Activated CD8-positive, alpha-beta memory T cell treated with anti-CD3 and anti-CD28 coated beads for 4 hours (primary cell): ENCODE data around the gene DAP.
"Not testable (repeated sequence)": the region's sequence is repeated elsewhere in the genome, so short reads cannot be mapped to it uniquely, and the experiment has no call there.

ENCODE experiments used
- DNase-seq, 2 donors: peaks; one replicate each; pipeline ENCODE4 v3.0.0-alpha.2; 2020; ENCODE audit warnings: low read depth in 2 of 2

Gene DAP

DNA sequence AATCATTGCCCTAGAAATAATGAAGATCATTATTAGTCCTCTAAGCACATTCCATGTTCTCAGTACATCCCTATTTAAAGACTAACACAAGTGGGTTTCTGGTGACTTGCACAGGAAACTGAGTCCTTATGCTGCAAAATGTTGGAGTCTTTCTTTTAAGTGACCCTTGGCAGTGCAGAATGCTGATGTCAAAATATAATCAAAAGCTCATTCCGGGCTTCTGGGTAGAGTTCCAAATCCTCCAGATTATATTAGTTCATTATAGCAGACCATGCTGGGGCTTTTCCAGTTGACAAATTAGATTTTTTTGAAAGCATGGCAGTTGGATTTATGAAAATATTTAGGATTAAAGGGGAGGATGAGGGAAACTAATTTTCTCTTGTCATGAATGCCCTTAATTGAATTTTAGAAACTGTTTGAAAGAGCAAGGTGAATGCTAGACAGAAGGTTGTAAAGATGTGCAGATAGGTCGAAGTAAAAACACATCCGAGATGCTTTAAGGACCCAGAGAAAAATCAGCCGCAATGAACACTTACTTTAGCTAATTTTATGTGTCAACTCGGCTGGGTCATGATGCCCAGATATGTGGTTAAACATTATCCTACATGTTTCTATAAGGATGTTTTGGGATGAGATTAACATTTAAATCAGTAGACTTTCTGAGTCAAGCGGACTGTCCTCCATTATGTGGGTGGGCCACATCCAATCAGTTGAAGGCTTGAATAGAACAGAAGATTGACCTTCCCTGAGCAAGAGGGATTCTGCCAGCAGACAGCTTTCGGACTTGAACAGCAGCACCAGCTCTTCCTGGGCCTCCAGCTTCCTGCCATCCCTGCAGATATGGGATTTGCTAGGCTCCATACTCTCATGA, 88.7 kb downstream of the DAP start:
- no peak for DNase-seq

DNA sequence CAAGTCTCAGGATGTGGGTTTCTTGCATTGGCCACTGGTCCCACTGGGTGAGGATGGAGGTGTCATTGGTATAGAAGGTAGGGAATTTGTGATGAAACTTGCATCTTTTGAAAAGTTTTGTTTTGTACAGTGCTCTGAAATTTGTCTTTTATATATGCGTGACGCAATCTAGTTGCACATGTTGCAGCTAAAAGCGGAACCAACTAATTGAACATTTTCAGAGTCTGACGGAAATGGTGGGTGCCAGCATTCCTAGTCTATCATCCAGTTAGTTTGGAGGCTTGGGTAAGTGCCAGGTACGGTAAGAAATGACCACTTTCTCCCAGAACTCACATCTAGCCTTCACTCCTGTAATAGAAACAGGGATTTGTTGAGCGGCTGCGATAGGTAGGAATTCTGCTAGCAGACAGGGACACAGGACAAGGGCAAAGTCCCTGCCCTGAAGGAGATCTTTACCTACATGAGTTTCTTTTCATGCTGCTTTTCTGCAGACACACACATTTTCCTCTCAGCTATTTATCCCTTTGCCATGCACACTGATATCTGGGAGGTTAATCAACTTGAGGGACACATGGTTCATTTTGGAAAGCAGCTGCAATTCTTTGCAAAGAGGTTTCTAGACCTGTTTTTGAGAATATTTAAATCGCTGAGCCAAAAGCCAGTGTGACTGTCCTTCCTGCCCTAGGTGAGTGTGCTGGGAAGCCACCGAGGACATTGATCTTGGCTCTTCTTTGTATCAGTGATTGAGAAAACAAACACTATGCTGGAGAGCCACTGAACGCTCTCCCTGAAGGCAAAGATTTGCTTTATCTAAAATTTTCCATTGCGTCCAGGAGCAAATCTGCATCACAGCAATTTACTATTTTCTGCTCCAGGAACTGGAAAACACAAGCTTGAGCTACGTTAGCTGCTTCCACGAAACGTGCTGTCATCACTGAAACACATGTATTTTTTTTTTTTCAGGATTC, 89.7 kb downstream of the DAP start:
- no peak for DNase-seq

DNA sequence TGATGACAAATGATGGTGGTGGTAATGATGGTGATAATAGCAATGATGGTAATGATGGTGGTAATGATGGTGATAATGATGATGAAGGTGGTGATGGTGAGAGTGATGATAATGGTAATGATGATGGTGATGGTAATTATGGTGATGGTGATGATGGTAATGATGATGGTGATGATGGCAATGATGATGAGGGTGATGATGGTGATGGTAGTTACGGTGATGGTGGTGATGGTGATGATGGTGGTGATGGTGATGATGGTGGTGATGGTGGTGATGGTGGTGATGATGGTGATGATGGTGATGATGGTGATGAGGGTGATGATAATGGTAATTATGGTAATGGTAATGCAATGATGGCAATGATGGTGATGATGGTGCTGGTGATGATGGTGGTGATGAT, 91.1 kb downstream of the DAP start:
- no peak for DNase-seq

DNA sequence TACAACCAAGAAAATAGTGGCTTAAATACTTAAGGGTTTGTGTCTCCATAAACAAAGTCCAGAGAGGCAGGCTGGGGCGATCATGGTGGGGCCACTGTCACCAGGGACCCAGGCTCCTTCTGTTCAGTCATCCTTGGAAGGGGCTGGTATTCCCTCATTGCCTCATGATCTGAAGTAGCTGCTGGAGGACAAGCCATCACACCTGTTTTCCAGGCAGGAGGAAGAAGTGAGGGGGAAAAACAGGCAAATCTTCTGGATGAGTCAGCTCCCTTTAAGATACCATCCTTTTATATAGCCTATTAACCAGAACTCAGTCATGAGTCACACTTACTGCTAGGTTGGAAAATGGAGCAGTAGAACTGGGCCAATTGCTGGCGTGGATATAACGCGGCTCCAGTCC, 92.3 kb downstream of the DAP start:
- DNase-seq: no peak

DNA sequence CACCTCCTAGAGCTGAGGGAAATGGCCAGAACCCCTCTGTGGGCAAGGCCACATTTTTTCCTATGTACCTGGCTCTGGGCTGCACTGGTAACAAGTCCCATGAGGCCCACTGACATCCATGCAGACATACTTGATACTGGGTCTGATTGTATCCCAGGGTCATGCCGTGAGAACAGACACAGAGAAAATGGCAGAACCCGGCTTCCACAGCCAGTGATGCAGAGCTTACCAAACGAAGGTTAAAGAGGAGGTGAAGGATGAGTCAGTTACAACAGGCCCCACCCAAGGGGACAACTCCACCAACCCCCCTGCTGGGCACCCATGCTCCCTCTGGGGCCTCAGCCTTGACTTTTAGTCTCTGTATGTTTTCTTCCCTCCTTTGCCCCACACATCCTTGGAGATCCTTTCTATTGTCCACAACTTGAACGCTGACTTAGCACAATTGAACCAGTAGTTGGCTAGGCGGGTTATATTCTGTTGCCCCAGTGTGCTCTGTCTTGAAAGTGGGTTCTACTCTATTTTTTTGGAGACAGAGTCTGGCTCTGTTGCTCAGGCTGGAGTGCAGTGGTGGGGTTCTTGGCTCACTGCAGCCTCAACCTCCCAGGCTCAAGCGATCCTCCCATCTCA, 93.5 kb downstream of the DAP start:
- no peak for DNase-seq

DNA sequence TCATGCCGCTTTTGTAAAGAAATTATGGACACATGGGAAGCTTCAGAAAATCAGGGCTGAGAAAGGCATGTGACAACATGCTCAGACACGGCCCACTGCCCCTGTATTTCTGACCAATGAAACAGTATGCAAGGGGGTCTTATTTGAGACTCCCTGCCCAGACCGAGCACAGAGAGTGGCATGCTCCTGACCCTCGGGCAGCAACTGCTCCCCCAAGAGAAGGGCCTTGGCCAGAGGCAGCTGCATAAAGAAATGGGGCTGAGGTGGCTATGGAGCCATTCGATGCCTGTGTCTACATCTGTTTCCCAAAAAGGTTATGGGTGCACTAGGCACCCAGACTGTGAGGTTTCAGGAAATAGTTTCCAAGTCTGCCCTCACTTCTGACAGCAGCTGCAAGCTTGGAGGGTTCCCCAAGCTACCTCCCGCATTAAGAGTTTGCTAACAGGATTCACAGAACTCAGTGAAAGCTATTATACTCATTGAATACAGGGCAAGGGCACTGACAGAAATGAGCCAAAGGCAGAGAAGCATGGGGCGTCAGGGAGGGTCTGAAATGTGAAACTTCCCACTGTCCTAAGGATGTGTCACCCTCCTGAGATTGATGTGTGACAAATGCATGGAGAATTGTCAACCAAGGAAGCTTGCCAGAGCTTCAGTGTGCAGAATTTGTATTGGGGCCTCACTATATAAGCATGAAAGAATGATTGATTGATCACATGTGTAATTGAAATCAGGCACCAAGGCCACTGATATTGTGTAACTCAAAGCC, 94.3 kb downstream of the DAP start:
- no peak for DNase-seq

DNA sequence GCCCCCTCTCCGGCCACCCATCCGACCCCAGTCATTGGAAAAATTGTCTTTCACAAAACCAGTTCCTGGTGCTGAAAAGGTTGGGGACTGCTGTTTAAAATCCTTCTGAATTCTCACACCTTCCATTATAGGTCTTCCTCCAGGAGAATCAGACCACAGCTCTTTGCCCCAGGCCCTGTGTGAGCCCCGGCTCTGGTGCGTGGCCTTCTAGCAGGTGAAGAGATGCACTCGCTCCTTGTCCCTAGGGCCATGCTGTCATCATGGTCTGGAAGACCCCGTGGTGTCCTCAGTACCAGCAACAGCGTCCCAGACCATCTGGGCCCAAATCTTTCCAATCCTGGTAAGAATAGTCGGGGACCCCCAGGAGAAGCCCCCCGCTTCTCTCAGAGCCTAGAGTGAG, 95.2 kb downstream of the DAP start:
- no peak for DNase-seq

DNA sequence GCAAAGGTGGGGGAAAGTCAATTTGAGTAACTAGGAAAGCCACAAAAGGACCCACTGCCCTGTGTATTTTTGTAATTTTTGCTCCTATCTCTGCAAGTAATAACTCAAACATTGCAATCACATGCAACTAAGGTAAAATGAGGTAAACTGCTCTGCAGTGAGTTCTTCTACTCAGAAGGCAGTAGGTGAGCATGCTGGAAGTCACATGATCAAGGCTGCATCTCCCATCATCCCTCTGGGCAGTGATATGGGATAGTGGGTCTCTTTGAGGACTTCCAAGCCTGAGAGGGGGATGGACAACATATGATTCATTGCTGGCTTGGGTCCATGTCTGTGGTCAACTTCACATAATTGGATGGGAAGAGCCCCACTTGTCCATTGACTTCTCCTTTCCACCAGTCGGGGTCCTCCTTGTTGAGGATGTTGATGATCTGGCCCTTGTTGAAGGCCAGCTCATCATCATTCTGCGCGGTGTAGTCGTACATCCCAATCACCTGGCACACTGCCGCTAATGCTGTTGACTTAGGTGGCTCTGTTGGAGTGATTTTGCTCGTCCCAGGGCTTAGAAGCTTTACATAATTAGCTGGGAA, 96.8 kb downstream of the DAP start:
- DNase-seq: not testable (repeated sequence)

DNA sequence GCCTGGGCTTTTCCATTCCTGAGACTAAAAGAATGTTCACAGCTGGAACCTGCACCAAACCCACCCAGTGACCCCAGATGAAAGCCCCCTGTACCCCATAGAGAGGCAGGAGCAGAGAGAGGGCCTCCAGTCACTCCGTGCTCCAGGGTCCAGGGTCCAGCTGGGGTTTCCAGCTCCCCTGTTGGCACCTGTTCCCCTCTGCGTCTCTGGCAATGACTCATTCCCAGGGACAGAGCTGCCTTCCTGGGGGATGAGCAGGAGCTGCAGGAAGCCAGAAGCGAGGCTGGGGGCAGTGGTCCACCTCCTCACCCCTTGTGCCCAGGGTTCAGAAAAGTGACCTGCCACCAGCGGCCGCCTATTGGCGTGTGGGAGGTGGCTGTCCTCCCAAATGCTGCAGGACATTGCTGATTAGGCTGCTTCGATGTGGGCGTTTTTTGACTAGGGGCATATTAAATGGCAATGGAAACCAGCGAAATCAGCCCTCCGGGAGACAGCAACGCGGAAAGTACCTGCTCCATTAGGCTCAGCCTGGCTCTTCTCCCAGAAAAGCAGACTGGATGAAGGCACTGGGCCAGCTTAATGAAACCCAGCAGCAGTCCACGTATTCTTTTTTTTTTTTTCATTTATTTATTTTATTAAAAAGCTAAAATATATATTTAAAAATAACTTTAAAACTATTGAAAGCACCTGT, 97.4 kb downstream of the DAP start:
- DNase-seq: no peak

DNA sequence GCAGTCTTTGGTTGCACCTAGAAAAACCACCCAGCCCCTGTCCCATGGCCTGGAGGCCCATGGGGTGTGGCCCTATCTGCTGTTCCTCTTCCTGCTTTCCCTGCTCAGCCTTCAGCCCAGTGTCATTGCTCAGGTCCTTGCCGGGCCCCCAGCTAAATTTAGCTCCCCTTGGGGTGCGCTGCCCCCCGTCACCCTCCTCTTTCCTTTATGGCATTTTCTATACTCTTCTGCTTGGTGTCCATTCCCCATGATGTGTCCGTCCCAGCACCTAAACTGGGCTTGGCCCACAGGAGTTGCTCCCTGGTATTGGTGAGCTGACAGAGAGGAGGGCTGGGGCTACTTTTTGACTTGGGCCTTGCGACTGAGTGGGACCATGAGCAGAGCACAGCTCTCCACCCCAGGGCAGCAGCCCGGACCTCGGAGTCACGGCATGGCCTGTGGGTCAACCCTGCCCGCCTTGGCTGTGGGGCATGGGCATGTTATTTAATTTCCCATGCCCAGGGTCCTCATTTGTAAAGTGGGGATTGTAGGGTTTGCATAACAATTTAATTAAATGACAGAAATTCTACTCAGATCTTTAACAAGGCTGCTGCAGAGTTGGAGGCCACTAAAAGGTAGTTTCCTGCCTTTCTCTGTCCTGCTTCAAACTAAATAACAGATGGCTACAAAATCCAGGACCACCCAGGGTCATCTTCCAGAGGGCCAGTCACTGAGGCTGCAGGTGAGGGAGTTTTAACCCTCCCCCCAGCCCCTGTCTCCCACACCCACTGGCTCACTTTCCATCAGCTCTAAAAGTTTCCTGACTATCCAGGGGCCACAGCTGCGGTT, 98.2 kb downstream of the DAP start:
- no peak for DNase-seq

DNA sequence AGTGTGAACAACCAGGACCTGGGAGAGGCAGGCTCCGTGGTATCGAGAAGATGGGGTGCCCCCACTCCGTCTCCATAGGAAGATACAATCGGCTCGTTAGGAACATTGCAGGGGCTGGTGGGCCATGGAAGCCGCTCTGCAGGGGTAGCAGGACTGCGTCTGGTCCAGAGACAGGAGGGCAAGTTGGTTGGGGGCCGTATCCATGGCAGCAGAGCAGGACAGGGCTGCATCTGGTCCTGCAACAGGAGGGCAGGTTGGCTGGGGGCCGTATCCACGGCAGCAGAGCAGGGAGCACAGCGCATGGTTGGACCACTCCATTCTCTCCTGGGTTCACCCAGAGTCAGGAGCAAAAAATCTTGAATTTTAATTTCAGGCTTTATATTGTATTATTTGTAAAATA, 99.0 kb downstream of the DAP start:
- no peak for DNase-seq

DNA sequence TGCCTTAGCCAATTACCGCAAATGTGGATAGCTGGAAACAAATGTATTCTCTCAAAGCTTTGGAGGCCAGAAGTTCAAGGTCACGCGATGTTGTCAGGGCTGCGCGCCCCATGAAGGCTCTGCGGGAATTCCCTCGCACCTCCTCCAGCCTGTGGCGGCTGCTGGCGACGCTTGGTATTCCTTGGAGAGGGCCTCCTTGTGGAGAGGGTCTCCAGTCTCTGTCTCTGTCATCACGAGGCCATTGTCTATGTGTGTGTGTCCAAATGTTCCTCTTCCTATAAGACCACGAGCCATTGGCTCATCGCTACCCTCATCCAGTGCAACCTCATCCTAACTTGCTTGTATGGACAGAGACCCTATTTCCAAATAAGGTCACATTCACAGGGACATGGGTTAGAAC, 99.6 kb downstream of the DAP start:
- no peak for DNase-seq

DNA sequence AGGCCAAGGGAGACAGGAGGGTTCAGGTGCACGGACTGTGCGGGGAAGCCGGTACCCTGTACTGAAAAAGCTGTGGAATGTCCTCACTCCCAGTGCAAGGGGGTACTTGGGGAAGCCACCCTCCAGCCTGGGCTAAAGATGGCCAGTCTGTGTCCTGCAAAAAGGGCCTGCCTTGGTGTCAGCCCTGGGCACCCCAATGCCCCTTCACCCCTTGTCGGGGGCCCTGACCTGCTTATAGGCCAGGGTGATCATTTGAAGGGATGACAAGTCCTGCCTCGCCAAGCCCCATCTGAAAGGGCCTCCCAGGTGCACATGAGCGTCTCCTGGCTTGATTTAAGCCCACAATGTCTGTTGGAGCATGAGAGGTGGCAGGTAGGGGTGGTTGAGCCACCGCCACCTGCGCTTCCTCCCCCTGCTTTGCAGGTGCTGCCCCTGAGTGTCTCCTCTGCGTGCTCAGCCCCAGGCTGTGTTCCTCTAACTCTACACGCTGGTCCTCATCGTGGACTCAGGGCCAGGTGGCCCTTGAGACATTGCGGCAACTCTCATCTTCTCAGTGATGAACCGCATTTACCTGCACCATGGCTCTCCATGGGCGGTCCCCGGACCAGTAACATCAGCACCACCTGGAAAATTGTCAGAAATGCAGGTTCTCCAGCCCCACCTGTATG, 100.2 kb downstream of the DAP start:
- DNase-seq: no peak

DNA sequence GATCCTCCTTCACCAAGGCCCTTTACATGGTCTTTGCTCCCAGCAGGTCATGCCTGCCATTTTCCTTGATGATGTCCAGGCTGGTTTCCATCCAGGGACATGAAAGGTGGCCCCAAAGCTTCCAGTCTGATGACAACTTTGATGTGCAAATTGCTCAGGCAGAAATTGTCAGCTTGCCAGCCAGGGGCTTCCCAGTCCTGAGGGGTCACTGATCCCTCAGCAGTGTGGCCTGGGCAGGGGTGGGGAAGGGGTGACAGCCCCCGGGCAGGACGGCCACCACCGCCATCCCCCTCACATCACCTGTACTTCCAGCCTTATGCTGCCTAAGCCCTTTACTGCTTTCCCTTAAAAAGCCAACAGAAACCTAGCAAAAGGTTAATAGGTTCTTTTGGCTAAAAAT, 100.9 kb downstream of the DAP start:
- DNase-seq: no peak

DNA sequence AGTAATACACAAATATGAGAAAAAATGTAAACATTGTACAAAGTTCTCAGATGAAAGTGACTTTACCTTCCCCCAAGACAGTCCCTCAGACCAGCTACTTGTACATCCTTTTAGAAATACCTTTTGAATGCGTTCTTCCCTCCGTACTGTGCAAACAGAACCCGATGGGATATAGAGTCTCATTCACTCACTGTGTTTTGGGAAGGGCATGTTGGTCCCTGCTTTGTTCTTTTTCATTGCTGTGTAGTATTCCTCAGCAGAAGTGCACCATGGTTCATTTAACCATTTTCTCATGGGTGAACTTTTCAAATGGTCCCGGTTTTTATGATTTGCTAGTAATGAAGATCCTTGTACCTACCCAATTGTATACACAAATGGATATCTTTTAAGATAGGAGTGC, 102.8 kb downstream of the DAP start:
- no peak for DNase-seq

DNA sequence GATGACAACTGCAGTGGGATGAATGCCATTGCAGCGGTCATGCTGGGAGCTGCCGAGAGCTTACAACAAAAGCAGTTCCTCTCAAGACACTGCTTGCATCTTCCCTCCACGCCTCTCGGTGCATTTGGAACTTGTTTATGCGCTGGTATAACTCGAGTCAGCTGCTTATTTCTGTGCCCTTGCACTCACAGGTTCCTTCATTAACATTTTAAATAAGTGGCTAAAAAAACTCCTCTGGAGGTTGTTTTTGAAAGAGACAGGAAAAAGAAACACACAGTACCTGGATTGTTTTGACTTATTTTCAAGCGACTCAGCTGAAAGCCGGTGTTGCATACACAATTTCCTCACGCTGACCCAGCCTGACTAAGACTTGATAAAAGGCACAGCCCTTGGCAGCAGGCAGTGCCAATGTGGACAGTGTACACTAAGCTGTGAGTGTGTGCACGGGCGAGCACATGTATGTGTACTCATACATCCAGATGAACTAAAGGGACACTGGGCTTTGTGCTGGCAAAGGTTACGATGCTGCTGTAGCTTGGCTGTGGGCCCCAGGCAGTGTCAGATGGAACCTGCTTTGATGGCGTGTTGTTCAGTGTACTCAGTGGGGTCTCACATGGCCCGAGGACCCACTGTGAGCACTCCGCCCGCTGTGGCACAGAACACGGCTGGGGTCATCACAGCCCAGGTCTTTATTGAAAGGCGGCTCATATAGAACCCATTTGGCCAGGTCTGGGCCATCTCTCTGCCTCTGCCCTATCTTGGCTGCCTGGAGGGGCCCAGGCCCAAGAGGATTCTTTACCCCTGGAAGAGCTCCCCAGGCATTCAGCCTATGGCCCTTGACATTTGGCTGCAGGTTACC, 104.8 kb downstream of the DAP start:
- no peak for DNase-seq

DNA sequence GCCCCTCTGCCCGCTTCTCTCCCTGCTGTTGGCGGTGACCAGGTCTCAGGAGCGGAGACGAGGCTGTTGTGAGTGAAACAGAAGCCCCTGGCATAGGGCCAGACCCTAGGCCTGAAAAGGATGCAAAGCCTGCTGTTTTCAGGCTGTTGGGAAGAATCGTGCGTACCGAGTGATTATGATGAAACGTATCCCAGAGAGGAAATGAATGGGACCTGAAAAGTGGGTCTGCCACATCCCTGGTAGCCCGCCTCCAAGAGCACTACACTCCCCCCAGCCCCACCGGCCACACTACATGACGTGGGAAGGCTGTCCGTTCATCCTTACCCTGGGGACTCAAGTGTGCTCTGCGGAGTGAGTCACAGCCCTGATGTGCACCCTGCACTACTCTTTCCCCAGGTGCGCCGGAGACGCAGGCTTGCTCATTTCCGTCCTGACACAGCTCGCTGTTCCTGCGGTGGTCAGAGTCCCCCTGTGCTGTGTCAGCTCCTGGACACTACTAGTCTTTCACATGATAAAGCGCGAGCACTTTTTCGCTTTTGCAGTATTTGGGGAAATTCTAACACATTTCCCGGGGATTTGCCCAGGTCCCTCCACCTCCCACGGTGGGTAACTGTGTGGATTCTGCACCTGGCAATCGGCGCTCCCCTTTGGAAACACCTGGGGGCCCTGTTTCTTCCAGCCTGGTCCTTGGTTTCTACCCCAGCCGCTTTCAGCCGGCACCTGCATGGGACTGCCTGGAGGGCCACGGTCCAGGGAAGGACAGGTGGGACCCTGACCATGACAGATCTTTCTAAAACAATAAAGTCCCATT, 105.7 kb downstream of the DAP start:
- no peak for DNase-seq
